A204.1 (cell line): Measurements from ENCODE around the gene GALE.

Source experiments
- FAIRE-seq: peaks from 2 replicates; lab custom pipeline; 2012; peaks lifted over from hg19 to GRCh38; lab: Jason Lieb, UNC

Gene GALE

GRCh38 chr1:23751050-23751814 lies 49.3 kb downstream of the GALE start:
- FAIRE-seq = no peak

- FAIRE-seq = no peak
Measured at GRCh38 chr1:23748016-23748415, 52.5 kb downstream of the GALE start.
